Activated naive CD4-positive, alpha-beta T cell treated with anti-CD3 and anti-CD28 coated beads, Interleukin-2, amount 50 U/mL, for 16 hours (primary cell): ENCODE results near the gene NRN1.

Experiments
- DNase-seq: peaks from one replicate; pipeline ENCODE4 v3.0.0-alpha.2; 2020

The NRN1 gene

GRCh38 chr6:6002005-6002847, 4.5 kb downstream of the NRN1 start:
- no peak for DNase-seq

GRCh38 chr6:6001443-6001842, 5.3 kb downstream of the NRN1 start:
- no peak for DNase-seq

DNA sequence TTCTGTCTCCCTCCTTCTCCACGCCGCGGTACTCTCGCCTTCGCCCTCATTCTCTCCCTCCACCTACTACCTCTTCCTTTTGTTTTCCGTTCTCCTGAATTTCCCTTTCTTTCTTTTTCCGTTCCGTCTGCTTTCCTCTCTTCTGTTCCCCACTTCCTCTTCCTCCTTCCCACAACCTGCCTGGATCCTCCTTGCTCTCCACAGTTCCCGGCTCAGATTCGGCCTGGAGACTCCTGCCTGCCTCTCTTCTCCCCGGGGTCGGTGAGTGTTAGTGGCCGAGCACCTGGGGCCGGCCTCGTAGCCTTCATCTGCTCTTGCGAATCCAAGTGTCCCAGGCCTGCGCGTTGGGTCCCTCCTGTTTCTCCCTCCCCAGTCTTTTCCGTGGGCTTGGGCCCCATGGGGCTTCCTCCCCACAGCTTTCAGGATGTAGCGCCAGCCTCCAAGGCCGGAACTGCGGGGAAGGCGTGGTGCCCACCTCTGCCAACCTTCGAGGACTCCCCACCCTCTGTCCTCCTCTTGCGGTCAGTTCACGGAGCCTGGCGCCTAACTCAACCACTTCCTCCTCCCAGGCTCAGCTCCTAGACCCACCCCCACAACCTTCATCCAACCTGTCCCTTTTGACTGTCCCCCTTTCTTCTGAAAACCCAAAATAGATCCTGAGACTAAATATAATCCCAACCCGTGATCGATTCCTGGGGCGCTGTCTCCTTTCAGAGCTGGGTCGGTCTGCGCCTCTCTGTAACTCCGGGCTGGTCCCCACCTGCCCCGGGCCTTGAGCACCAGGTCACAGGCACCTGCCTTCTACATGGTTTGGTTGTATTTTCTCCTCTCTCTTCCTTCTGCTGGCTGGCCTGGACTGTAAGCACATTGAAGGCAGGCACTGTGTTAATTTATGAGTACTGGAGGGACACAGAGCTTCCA, 6.8 kb downstream of the NRN1 start:
- no peak for DNase-seq

DNA sequence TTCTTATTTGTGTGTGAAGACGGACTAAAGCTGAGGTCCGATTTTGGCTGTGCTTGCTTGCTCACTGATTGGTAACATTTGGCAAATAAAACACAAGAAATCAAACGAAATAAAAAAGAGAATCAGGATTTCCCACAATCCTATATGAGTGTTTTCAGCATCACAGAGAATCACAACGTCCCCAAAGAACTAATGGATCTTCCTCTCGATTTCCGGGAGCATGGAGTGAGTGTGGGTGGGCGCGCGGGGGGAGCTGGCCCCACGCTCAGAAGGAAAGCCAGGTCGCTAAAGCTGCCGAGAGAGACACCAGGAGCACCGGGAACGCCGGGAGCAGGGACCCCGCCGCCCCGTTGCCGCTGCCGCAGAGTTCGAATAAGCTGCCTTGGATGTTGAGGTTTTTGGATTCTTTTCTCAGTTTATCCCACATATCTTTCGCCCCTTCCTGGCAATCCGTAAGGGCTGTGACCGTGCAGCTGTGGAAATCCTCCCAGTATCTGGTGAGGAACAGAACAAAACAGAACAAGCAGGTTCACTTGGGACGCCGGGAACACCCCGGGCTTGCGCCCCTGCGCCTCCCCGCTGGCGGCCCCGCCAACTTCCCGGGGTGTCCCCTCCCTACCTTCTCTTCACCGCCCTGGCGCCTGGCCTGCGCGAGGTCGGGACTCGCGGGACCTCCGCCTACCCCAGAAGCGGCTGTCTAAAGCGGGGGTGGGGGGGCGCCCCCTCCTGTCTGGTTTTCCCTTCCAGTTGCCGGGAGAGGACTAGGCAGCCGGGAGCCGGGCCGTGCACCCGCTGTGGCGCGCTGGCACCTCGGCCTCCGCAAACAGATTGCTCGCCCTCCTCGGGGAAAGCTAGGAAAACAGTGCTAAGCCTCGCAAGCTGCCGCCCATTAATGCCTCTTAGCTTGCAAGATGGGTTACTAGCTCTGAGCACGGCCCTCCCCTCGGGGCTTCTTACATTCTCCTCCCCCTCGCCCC, 7.7 kb downstream of the NRN1 start:
- DNase-seq: no peak

GRCh38 chr6:5998236-5998635, 8.5 kb downstream of the NRN1 start:
- DNase-seq: no peak

GRCh38 chr6:5997420-5997987, 9.2 kb downstream of the NRN1 start:
- no peak for DNase-seq

DNA sequence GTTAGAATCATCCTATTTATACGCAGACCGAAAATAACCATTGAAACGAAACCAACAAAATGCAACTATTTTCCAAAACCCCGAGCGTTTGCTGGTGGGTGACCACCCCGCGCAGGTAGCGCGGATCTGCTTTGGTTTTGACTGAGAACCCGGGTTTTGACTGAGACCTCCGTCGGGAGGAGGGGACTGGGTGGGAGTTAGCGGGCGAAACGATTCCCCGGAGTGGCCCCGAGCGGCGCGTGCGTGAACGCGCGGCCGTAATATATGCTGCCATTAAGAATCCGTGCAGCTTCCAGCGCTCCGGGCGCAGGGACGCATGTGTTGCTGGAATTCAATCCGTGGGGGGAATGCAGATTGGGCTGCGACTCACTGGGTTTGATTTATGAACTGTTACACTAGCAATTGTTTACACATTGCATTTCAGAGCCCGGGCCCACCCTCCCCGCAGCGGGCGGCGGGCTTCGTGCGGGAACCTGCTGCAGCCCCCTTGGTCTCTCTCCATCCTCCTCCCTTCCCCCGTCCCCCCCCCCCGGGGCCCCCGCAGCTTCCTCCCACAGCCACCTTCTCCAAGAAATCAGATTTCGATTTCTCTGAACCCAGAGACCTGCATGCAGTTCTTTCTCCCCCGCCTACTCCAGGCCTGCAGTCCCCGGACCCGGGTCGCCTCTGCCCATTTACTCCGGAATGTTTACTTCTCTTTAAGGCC, 9.9 kb downstream of the NRN1 start:
- no peak for DNase-seq

DNA sequence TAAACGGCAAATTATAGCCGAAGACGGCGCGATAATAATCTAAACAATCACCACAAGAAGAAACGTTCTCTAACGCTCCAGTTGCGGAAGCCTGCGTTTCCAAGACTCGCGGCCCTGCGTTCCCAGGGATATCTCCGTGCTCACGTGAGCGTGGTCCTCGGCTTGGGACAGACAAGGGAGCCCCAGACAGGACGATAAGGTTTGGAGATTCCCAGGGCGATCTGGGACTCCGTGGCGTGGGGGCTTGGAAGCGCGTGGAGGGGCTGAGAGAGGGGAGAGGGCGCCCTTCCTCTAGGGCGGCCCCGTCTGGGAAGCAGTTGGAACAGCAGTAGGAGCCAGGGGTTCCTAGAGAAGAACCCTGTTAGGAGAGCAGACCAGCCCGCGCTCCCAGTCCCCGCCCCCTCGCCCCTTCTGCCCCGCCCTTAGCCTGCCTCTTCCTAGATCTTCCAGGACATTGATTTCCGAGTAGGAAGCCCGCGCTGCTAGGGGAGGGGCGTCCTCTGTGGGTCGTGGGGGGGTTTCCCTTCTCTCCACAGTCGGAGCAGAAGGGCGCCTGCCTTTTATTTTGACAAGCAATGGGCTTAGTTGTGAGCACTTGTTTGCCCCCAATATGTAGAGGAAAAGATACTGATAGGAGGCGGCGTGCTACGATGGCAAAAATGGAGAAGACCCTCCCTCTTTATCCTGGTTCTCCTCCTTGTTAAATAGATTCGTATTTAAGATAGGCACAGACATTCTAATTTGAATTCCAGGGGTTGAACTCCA, 10.6 kb downstream of the NRN1 start:
- no peak for DNase-seq

DNA sequence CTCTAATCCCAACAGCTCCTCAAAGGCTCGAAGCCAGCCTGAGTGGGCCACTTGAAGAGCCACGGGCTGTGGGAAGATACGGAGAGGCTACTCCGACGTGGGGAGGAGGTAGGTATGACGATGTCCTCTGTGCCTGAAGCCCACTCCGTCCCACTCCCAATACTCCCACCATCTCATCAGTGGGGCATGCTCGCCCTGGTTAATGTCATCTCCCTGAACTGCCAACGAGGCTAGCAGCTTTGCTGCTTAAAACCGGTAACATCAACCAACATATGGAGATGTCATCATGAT, 11.1 kb downstream of the NRN1 start:
- no peak for DNase-seq

GRCh38 chr6:5994999-5995657, 11.6 kb downstream of the NRN1 start:
- DNase-seq: no peak

DNA sequence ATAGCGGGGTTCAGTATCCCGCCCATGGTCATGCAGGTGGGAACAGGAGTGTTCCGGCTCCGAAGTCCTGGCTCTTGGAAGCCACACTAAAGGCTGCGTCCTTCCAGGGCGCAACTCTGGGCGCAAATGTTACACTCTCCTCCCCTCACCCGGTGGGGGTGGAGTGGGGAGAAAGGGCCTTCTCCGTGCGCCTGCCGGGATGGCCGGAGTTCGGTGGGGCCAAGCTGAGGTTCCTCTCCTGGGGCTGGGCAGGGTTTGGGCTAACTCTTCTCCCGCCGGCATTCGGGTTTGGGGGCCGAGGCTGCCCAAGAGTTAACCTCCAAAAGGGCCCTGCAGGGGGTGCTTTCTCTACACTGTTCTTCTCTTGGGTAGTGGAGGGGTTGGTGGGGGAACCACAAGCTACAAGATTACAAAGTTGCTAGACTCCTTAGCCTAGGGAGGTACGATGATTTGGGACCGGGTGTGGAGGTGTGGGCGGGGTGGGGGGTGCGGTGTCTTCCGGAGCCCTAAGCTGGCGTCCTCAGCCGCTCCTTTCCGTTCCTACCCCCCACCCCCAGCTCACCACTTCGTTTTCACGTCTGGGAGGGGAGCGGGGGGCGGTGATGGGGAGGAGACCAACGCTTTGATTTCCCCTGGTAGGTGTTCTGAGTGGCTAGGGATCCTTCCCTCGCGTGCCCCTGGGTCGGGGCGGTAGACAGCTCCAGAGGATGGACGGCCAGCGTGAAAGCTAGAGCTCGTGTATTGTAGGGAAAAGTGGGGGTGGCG, 12.3 kb downstream of the NRN1 start:
- DNase-seq: no peak

DNA sequence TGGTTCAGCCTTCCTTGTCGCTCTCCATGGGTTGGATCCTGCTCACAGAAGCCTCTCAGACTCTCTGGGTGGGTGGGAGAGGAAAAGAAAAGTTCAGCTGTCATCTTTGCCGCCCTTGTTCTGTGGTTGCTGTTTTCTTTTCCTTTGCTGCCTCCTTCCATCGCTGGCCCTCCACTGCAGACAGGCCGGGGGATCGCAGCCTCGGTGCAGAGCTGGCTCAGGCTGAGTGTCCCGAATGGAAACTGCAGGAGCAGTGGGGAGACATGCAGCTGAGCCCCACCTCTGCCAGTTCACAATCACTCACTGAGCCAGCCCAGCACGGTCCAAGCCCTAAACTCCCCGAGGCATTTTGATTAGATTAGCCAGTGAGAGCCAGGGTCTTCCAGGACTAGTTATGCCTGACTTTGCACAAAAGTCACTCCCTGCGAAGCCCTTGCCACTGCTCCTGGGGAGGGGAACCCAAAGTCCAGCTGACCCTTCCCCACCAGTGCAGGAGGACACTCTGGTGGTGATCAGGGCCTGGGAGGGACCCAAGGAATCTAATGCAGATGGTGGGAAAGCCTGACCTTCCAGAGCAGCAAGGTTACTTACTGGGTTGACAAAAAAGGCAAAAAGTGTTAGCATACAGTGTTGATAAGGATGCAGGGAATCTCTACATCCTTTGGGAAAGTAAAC, 14.0 kb downstream of the NRN1 start:
- no peak for DNase-seq

- DNase-seq: no peak
Measured at GRCh38 chr6:5990786-5991185, 15.9 kb downstream of the NRN1 start.

GRCh38 chr6:5989141-5989723, 17.5 kb downstream of the NRN1 start:
- DNase-seq: no peak

- no peak for DNase-seq
Measured at GRCh38 chr6:5986861-5987260, 19.9 kb downstream of the NRN1 start.

DNA sequence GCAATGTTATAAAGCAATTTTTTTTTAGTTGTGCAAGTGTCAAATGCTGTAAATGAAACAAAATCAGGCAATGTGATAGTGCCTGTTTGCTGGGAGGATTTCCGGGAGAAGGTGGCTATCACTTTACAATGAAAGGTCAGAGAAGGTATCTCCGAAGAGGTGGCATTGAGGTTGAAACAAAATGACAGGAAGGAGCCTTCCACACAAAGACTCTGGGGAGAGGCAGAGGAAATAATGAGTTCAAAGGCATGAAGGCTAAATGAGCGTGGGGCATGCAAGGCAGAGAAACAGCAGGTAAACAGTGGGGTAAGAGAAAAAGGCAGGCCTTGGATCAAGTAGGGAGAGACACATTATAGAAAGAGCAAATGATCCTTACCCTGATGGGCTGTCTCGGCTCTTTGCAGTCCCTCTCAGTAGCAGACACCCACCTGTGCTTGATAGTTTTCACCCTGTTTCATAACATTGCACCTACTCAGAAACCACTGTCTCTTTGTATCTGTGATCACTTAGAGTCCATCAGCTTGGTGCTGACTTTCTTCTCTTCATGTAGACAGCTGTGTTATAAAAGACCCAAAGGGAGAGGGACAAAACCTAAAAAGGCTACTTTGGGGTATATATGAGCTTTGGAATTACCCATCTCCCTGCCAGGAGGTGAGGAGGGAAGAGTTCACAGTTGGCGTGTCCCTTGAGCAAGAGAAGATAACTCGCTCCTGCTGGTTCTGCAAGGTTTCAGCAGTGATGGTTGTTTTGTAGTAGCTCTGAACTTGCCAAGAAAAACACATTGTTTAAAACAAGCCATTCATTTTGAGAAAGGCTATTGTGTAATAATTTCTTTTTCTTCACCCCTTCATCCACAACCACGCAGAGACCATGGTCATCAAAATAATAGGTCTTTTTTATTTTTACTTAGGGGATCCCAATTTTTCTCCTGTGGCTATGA, 22.3 kb downstream of the NRN1 start:
- DNase-seq: no peak
